ENCODE data around the gene RBMS3.
A peak's percentile ranks its signal among the peaks of the same experiment; 100 is the strongest.

The RBMS3 gene

GRCh38 chr3:29525254-29525881 is 244.5 kb downstream of the RBMS3 start:
- DNase-seq (ENCODE audit: low spot score) = peak; percentile 20

- DNase-seq (ENCODE audit: low spot score) = no peak
Measured at GRCh38 chr3:29527246-29527645, 246.4 kb downstream of the RBMS3 start.

- no peak for DNase-seq (ENCODE audit: low spot score)
Measured at GRCh38 chr3:29531644-29532043, 250.8 kb downstream of the RBMS3 start.

DNA sequence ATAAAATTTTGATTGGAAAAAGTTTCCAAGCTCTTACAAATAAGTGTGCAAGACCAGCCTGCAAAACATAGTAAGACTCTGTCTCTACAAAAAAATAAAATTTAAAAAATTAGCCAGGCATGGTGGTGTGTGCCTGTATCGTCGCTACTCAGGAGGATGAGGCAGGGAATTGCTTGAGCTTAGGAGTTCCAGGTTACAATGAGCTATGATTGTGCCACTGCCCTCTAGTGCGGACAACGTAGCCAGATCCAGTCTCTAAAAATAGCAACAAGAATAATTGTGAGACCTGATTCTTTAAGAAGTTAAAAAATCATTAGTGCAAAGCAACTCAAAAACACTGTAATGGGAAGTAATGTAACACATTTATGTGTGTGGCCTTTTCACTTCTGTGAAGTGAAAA is 251.6 kb downstream of the RBMS3 start:
- DNase-seq (ENCODE audit: low spot score) = no peak

DNA sequence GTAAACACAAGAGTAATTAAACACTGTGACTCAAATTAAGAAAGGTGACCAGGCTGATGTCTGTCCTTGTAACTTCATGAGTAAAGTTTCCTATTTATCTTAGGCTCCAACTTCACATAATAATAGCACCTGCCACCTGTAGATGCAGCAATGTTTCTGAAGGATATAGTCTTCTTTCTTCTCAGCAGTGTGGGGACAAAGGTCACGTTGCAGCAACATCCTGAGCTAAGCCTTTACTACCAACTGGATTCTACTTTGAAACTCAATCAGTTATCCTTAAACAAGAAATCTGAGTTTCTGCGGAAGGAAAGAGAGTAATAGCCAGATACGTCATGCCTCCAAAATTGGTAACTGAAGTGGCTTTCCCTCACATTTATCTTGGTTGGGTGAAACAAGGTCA is 253.1 kb downstream of the RBMS3 start:
- no peak for DNase-seq (ENCODE audit: low spot score)

DNA sequence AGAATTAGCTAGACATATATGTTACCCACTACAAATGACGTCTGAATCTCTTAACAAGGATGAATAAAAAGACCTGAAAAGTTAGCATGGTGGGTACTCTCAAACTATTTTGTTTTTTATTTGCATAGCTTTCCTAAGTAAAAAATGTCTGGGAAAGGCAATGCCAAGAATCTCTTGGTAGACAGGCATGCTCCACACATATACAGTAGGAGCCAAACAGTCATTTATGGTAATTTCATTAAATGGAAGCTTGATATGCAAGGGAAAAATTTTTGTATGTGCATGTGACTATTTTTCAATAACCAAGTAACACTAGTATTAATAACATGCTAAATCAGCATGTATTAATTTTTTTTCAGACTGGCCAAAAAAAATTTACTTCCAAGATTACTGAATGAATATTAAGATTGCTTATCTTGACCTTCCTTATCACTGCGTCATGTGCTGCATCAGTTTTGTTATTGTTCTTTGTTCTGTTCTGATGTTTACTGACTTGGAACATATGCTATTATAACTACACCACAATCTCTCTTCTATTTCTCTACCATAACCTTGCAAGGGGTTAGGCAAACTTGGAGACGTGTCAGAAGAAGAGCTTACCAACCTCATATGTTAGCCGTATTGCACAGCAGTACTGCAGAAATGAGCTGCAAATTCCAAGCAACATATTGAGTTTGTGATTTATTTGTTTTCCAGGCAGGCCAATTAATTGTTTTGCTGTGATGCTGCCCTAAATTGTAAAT is 255.3 kb downstream of the RBMS3 start:
- DNase-seq (ENCODE audit: low spot score) = no peak

DNA sequence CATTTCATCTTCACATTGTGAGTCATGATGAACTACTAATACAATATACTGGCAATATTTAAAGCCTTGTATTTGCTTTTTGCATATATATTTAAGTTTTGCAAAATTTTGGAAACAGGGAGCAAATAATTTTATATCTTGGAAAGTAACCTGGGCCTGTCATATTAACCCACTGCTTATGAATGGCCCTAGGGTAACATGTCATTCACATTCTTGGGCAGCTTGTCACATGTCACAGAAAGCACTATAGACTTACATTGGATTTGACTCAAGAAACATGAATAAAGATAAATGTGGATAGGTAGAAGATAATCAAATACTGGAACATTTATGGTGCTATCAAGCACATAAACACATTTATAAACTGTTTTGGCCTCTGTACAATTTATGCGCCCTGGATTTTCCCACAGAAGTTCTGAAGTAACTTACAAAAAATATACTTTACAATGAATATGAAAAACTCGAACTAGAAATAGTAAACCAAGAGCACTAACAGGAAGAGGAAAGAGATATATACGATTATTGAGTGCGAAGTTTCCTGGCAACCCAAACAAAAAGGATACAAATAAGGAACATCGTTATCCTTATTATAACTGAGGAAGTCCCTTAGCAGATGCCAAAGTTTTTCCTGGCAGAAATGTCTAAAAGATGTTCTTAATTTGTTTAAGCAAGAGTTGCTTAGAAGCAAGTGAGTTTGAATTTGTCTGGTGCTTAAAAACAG is 257.2 kb downstream of the RBMS3 start:
- DNase-seq (ENCODE audit: low spot score) = no peak

DNA sequence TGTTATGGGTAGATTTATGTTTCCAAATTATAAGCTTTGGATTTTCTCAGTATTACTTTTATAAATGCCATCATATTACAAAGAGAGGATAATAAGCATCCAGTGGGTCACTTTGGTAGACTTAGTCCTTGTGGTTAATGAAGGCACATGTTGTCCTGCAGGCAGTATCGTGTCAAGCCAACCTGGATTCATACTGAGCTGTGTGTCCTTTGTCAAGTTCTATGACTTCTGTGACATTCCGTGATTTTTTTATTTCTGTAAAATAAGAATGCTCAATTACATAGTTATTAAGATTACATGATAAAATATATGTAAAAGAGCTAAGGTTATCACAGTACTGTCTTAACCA is 257.7 kb downstream of the RBMS3 start:
- no peak for DNase-seq (ENCODE audit: low spot score)

DNA sequence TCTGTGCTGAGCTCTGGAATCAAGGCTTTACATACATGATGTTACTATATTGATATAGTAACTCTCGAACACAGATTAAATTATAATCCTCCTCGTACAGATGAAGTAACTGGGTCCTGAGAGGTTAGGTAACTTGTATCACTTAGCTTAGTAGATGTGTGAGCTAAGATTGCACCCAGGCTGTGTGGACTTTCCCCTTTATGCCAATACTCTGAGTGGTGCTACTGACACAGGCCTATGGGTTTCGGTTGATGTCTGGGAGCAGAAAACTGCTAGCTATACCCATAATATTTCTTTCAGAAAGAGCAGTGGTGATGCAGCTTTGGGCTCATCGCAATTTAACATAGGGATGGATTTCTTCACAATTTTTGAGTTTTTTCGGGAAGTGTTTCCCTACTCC is 259.7 kb downstream of the RBMS3 start:
- no peak for DNase-seq (ENCODE audit: low spot score)

DNA sequence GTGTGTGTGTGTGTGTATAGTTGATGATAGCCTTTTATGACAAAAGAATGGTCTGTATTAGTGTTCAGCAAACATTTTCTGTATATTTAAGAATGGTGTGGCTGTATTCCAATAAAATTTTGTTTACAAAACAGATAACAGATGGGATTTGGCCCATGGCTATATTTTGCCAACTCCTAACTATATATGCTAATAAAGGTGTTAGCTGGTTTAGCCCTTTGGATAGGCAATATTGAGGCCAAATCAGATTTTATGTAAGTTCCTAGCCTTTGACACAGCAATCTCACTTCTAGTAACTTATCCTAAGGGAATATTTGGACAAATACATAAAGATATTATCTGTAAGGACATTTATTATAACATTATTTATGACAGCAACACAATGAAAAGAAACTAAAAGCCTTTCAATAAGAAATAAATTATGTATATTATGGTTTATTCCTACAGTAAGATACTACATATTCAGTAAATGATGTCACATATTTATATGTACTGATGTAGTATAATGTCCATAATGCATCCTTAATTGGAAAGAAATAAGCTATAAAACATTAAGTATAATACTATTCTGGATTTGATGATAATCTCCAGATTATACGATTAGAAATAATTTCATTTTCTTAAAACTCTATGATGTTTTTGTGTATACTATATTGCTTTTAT is 264.0 kb downstream of the RBMS3 start:
- DNase-seq (ENCODE audit: low spot score) = no peak

- DNase-seq (ENCODE audit: low spot score) = no peak
Measured at GRCh38 chr3:29545615-29546014, 264.7 kb downstream of the RBMS3 start.

DNA sequence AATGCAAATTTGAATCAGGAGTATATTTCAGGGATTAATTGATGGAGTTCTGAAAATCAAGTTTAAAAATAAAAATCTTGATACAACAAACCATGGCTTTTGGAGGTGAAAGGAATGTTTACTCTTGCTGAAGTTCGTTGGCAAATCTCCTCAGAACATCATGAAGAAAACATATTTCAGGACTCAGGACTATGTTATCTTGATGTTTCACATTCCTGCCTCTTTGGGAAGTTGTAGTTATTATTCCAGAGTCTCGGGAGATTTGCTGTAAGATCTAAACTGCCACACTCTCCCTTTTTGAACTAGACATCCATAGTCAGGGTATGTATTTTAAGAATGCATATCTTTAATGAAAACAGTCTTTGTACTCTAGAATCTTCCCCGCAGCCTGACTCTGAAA is 271.2 kb downstream of the RBMS3 start:
- DNase-seq (ENCODE audit: low spot score) = no peak

DNA sequence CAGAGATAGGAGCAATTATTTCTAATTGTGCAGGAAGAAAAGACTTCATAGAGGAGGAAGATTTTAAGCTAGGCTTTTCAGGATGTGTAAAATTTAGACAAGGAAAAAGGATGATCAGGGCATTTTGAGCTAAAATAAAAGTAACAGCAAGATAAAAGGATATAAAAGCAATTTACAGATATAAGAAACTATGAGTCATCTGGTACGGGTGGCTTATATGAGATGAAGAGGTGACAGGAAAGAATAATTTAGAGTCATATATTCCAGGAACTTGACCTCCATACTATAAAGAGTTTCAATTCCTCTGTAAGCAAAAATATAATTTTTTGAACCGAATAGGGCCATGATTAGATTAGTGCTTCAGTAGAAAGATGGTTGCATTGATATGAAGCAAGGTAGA is 273.7 kb downstream of the RBMS3 start:
- DNase-seq (ENCODE audit: low spot score) = no peak

DNA sequence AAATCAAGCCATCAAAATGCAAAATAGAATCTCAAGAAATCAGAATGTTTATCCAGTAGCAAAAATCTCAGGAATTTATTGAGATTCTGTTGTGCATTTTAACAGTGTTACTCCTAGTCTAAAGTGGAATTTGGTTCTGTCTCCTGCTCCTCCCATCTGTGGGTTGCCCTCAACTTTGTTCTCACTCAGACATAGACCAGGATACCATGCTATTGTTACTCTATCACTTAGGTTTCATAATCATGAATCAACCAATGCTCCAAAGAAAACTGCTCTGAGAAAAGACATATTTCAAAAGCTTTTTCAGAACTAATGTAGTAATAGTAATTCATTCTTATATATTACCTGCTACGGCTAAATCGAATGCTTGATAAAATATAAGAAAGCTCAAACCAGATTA is 274.7 kb downstream of the RBMS3 start:
- DNase-seq (ENCODE audit: low spot score) = no peak

DNA sequence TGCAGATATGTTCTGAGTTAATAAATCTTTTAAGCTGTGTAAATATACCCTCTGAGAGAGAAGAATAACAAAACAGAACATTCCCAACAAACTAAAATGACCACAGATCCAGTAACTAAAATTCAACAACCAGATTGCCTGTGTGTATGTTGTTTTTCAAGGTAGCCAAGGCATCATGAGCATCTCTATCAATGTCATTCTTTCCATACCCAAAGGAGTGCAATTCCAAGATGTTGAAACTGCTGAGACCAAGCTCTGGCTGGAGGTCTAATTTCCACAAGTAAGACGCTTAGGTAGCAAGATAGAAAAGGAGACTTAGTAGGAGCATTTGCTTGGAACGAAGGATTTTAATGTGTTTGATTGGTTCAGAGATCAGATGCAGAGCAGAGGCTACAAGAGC is 276.3 kb downstream of the RBMS3 start:
- DNase-seq (ENCODE audit: low spot score) = no peak

GRCh38 chr3:29557825-29558224 is 277.0 kb downstream of the RBMS3 start:
- DNase-seq (ENCODE audit: low spot score) = no peak

DNA sequence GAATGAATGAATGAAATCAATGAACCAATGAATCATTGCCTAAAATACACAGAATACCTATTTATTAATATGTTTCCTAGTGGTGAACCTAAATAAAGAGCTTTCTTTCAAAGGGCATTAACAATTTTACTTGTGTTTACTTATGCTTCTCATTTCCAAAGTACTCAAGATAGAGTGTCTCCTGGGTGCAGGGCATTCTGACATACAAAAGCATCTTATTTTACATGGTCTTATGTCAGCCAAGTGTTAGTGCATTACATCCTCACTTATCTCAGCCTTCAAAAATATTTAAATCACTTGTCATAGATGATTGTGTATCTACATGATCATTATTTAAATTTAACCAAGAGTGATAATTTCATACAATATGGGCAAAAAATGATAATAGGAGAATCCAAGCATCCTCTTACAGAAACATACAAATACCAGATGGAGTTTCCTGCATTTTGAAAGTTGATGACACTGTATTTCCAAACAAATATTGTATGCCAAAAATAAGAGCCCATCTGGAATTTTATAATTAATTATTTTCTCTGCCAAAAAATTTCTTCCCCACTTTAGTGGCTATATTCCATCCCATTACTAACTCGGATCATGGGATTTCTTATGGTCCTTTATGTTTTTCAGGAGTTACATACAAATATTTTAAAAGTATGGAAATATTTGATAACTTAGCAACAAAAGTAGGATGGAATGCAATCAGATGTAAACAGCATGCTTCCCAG is 279.0 kb downstream of the RBMS3 start:
- DNase-seq (ENCODE audit: low spot score) = no peak

- DNase-seq (ENCODE audit: low spot score) = no peak
Measured at GRCh38 chr3:29561651-29562149, 280.8 kb downstream of the RBMS3 start.

DNA sequence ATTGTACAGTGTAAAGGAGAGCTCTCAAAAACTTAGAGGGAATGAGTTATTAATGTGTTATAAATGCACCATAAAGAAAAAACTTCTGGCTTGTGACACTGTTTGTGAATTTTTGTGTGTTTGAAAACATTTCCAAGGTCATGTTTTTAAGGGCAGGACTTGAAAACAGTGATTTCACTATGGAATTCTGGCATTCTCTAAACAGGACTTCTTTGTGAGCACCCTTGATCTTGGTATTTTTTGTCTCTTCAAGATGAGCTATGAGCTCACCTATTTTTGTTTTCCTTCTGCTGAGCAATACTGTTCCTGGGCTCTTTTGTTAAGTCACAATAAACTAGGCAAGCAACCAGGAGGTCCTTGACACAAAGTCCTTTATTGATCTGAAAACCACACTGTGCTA is 284.4 kb downstream of the RBMS3 start:
- DNase-seq (ENCODE audit: low spot score) = no peak

DNA sequence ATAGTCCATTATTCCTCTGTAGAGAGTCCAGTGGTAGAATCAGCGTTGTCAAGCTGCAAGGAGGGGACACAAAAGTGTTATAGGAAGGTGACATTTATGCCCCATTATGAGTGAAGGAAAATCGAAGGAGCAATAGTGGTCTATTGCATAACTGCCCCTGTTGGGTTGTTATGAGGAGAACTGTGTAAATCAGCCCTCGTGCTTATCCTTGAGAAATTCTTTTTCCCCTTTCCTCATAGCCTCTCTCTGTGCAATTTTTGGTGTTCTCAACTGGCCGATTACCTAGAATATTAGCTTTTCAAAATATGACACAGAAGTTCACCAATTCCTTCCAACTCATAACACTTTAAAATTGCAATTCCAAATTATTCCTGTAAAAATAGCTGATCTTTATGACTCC is 286.6 kb downstream of the RBMS3 start:
- DNase-seq (ENCODE audit: low spot score) = no peak

DNA sequence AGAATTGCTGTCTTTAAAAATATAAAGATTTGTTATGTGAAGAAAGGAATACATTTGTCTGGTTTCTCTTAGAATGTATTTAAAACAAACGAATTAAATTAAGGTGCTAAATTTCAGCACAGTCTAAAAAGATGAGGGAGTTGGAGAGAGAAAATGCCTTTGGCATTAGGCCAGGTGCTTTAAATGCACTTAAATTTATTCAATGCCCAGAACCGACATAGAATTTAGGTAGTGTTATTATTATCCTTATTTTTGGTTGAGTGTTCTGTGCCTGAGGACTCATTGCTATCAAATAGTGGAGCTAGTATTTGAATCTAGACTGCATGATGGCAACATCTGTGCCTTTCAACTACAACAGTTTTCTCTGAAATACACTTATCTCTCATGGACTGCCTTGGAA is 287.5 kb downstream of the RBMS3 start:
- no peak for DNase-seq (ENCODE audit: low spot score)

GRCh38 chr3:29576181-29576580 is 295.3 kb downstream of the RBMS3 start:
- no peak for DNase-seq (ENCODE audit: low spot score)

All from putamen (tissue), 1 donor.